IMR-90 (cell line): Measurements from ENCODE around the gene GRAP.

Experiments
- CEBPB ChIP-seq: IDR thresholded peaks from 2 replicates; pipeline ENCODE4 v1.6.1; 2012; ENCODE audit warnings: low read depth, low read length, improper control_type of control experiment
- CHD1 ChIP-seq: IDR thresholded peaks from 2 replicates; pipeline ENCODE4 v1.6.1; 2012; ENCODE audit warnings: low read depth, low read length, improper control_type of control experiment
- ELK1 ChIP-seq: fragments of 150-350 bp; IDR thresholded peaks from 2 replicates; pipeline ENCODE4 v1.6.1; 2016; ENCODE audit warnings: low read depth, mild to moderate bottlenecking, low read length, moderate library complexity, borderline replicate concordance
- MXI1 ChIP-seq: IDR thresholded peaks from 2 replicates; pipeline ENCODE4 v1.6.1; 2012; ENCODE audit warnings: low read depth, mild to moderate bottlenecking, low read length, moderate library complexity, borderline replicate concordance
- POLR2A ChIP-seq: IDR thresholded peaks from 2 replicates; pipeline ENCODE4 v1.6.1; 2012; ENCODE audit warnings: mild to moderate bottlenecking, low read depth, low read length
- RCOR1 ChIP-seq: IDR thresholded peaks from 2 replicates; pipeline ENCODE4 v1.6.1; 2012; ENCODE audit warnings: mild to moderate bottlenecking, low read length, improper control_type of control experiment; ENCODE audit not compliant: insufficient replicate concordance
- RFX5 ChIP-seq: IDR thresholded peaks from 2 replicates; pipeline ENCODE4 v1.8.0; 2012; ENCODE audit warnings: low read depth, mild to moderate bottlenecking, low read length, moderate library complexity
- SMC3 ChIP-seq: fragments of 150-350 bp; IDR thresholded peaks from 2 replicates; pipeline ENCODE4 v1.6.1; 2016; ENCODE audit warnings: low read depth, mild to moderate bottlenecking, antibody characterized with exemption, low read length, moderate library complexity
- TF ChIP-seq, protein P1 (sequence below): conservative IDR thresholded peaks from 2 replicates; pipeline ENCODE4 v1.5.1; 2012; ENCODE audit warnings: mild to moderate bottlenecking, low read depth, low read length, improper control_type of control experiment
- TF ChIP-seq, protein P2 (sequence below): fragments of 150-350 bp; IDR thresholded peaks from 2 replicates; pipeline ENCODE4 v1.6.1; 2017; ENCODE audit warnings: mild to moderate bottlenecking, antibody characterized with exemption, low read length, low read depth

- TF ChIP-seq, protein P1, sequence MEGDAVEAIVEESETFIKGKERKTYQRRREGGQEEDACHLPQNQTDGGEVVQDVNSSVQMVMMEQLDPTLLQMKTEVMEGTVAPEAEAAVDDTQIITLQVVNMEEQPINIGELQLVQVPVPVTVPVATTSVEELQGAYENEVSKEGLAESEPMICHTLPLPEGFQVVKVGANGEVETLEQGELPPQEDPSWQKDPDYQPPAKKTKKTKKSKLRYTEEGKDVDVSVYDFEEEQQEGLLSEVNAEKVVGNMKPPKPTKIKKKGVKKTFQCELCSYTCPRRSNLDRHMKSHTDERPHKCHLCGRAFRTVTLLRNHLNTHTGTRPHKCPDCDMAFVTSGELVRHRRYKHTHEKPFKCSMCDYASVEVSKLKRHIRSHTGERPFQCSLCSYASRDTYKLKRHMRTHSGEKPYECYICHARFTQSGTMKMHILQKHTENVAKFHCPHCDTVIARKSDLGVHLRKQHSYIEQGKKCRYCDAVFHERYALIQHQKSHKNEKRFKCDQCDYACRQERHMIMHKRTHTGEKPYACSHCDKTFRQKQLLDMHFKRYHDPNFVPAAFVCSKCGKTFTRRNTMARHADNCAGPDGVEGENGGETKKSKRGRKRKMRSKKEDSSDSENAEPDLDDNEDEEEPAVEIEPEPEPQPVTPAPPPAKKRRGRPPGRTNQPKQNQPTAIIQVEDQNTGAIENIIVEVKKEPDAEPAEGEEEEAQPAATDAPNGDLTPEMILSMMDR, result no peak
- no peak for TF ChIP-seq RFX5
- no peak for TF ChIP-seq POLR2A
- TF ChIP-seq, protein P2, sequence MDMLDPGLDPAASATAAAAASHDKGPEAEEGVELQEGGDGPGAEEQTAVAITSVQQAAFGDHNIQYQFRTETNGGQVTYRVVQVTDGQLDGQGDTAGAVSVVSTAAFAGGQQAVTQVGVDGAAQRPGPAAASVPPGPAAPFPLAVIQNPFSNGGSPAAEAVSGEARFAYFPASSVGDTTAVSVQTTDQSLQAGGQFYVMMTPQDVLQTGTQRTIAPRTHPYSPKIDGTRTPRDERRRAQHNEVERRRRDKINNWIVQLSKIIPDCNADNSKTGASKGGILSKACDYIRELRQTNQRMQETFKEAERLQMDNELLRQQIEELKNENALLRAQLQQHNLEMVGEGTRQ, result no peak
- no peak for TF ChIP-seq SMC3
- TF ChIP-seq MXI1, result no peak
- TF ChIP-seq CEBPB, result no peak
- TF ChIP-seq ELK1, result no peak
- TF ChIP-seq CHD1, result no peak
- no peak for TF ChIP-seq RCOR1
These were observed 58.8 kb downstream of the GRAP start for GRCh38 chr17:18987862-18988545.
